RCC 7860 (cell line): ENCODE measurements around the gene ITGAE.
"Not testable (repeated sequence)": the region's sequence is repeated elsewhere in the genome, so short reads cannot be mapped to it uniquely, and the experiment has no call there.

Experiments
- DNase-seq: peaks from one replicate; pipeline ENCODE4 v3.0.0-alpha.2; 2015; ENCODE audit warnings: low spot score
- FAIRE-seq: peaks from 2 replicates; lab custom pipeline; 2012; peaks lifted over from hg19 to GRCh38; lab: Jason Lieb, UNC

ITGAE gene

GRCh38 chr17:3735515-3735914, 65.5 kb downstream of the ITGAE start:
- FAIRE-seq (no peak), DNase-seq (no peak)

DNA sequence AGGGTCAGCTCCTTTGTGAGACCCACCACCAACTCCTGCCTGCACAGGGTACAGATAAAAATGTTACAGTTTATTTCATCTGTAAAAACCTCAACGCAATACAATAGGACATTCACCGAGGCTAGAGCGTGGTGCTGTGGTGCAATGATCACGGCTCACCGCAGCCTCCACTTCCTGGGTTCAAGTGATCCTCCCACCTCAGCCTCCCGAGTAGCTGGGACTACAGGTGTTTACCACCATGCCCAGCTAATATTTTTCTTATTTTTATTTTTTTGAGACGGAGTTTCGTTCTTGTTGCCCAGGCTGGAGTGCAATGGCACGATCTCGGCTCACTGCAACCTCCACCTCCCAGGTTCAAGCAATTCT, 66.1 kb downstream of the ITGAE start:
- DNase-seq, FAIRE-seq: not testable (repeated sequence)

DNA sequence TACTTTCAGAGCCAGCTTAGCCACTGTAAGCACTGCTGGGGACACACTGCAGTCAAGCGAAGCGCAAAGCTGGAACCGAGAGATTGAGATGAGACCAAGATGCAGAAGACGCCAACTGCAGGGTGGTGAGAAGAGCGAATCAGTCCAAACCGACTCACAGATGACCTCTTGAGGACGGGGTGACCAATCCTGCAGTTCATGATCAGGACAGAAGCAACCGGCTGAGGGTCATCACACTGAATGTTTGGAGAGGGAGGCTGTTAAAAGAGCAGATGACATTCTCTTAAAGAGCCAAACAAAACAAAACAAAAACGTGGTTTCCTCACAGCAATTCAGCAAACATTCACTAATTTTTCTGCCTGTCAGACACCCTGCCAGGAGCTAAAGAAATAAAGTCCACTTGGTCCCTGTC, 68.8 kb downstream of the ITGAE start:
- DNase-seq = no peak
- no peak for FAIRE-seq

GRCh38 chr17:3730881-3731429, 70.0 kb downstream of the ITGAE start:
- FAIRE-seq (no peak), DNase-seq (peak; percentile 16)

DNA sequence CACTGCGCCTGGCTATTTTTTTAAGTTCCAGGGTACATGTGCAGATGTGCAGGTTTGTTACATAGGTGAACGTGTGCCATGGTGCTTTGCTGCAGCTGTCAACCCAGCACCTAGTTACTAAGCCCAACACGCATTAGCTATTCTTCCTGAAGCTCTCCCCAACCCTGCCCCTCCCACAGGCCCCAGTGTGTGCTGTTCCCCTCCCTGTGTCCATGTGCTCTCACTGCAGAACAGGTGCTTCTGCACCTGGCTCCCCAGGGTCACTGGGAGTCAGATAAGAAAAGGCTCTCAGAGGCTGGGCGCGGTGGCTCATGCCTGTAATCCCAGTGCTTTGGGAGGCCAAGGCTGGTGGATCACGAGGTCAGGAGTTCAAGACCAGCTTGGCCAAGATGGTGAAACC, 71.1 kb downstream of the ITGAE start:
- DNase-seq = no peak
- no peak for FAIRE-seq

DNA sequence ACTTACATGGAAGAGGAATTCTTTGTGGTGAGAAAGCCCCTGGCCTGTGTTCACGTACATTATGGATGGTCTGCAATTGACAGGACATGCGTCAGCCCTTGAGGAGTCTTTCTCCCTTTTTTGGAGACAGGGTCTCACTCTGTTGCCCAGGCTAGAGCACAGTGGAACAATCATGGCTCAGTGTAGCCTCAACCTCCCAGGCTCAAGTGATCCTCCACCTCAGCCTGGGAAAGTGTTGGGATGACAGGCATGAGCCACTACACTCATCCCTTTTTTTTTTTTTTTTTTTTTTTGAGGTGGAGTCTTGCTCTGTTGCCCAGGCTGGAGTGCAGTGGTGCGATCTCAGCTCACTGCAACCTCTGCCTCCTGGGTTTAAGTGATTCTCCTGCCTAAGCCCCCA, 72.9 kb downstream of the ITGAE start:
- not testable (repeated sequence) for FAIRE-seq, DNase-seq

- no peak for DNase-seq
- no peak for FAIRE-seq
These were observed 73.9 kb downstream of the ITGAE start for GRCh38 chr17:3727041-3727440.

GRCh38 chr17:3724378-3725077, 76.5 kb downstream of the ITGAE start:
- no peak for DNase-seq
- FAIRE-seq = no peak

- DNase-seq = peak; percentile 72
- FAIRE-seq = no peak
These were observed 77.2 kb downstream of the ITGAE start, which contains the start of gene HASPIN for GRCh38 chr17:3723556-3724377. Gene HASPIN (plus strand): TSS chr17:3723903. CDS start chr17:3723936, 33 bp downstream.

- DNase-seq = no peak
- FAIRE-seq = no peak
These were observed 77.8 kb downstream of the ITGAE start for GRCh38 chr17:3723188-3723555.

DNA sequence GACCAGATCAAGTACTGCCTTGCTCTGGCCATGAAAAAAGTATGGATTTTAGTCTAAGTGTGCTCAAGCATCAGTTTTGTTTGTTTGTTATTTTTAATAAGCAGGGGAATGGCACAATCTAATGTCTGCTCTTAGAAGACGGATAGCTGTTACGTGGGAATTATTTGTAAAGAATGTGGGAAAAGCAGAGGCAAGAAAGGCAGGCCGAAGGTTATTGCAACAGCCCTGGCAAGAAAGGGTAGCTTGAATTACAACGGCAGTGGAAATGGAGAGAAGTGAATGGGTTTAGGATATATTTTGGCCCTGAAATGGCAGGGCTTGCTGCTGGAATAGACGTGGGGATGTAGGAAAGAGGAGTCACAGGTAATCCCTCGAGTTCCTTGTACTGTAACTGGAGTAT, 78.3 kb downstream of the ITGAE start:
- no peak for DNase-seq
- no peak for FAIRE-seq

- DNase-seq = no peak
These were observed 81.7 kb downstream of the ITGAE start for GRCh38 chr17:3719265-3719664.

DNA sequence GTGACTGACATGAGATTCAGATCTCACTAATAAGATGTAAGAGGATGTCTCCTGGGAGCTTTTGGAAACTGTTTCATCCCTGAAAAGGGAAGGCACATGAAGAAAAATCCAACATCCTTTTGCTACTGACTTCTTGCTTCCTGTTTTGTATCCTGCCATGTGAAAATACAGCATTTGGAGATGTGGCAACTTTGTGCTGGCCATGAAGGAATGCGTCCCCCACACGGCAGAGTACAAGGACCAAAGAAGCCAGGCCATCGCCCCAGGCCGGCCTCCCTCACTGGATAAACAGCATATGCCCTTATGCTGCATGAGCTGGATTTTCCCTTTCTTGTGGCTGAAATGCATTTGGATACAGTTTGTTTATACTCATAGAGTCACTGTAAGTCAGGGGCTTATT, 82.8 kb downstream of the ITGAE start:
- DNase-seq (no peak), FAIRE-seq (no peak)

More at GRCh38 chr17:3719265-3719664, 81.7 kb downstream of the ITGAE start:
- FAIRE-seq = no peak

- DNase-seq (no peak), FAIRE-seq (no peak)
These were observed 85.7 kb downstream of the ITGAE start for GRCh38 chr17:3715296-3715695.

- DNase-seq (no peak), FAIRE-seq (no peak)
These were observed 88.1 kb downstream of the ITGAE start for GRCh38 chr17:3712811-3713463.

- no peak for FAIRE-seq
- peak; percentile 48 for DNase-seq
These were observed 90.0 kb downstream of the ITGAE start for GRCh38 chr17:3710951-3711383.

GRCh38 chr17:3708366-3708765, 92.6 kb downstream of the ITGAE start:
- no peak for DNase-seq
- FAIRE-seq = no peak

GRCh38 chr17:3705718-3705984, 95.3 kb downstream of the ITGAE start:
- not testable (repeated sequence) for FAIRE-seq, DNase-seq

GRCh38 chr17:3704931-3705717, 95.9 kb downstream of the ITGAE start:
- DNase-seq (no peak), FAIRE-seq (no peak)

DNA sequence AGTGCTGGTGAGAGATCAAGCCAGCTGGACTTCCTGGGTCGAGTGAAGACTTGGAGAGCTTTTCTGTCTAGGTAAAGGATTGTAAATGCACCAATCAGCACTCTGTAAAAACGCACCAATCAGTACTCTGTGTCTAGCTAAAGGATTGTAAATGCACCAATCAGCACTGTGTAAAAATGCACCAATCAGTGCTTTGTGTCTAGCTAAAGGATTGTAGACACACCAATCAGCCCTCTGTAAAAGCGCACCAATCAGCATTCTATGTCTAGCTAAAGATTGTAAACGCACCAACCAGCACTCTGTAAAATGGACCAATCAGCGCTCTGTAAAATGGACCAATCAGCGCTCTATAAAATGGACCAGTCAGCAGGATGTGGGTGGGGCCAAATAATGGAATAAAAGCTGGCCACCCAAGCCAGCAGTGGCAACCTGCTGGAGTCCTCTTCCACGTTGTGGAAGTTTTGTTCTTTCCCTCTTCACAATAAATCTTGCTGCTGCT, 98.9 kb downstream of the ITGAE start:
- DNase-seq, FAIRE-seq: not testable (repeated sequence)

- FAIRE-seq = no peak
- DNase-seq = no peak
These were observed 101.0 kb downstream of the ITGAE start for GRCh38 chr17:3699951-3700350.
